IPS-20b (cell line): Measurements from ENCODE around the gene PTPA.
A peak's percentile ranks its signal among the peaks of the same experiment; 100 is the strongest.

Experiments used
- H3K27ac ChIP-seq: one replicate; pipeline ENCODE4 v1.5.1; 2013; ENCODE audit warnings: low read length
- H3K27me3 ChIP-seq: 2 replicates; pipeline ENCODE4 v1.6.1; 2013; ENCODE audit warnings: mild to moderate bottlenecking, low read length, inconsistent platforms; ENCODE audit not compliant: insufficient read depth
- H3K36me3 ChIP-seq: 2 replicates; pipeline ENCODE4 v1.6.1; 2013; ENCODE audit warnings: low read depth, mild to moderate bottlenecking, inconsistent platforms, low read length, moderate library complexity; ENCODE audit not compliant: insufficient read depth
- H3K4me1 ChIP-seq: 2 replicates; pipeline ENCODE4 v1.6.1; 2013; ENCODE audit warnings: mild to moderate bottlenecking, control low read depth, inconsistent platforms, low read length, moderate library complexity; ENCODE audit not compliant: insufficient read depth
- H3K4me3 ChIP-seq: 2 replicates; pipeline ENCODE4 v1.5.1; 2013; ENCODE audit warnings: mild to moderate bottlenecking, low read length, inconsistent platforms
- H3K9ac ChIP-seq: 2 replicates; pipeline ENCODE4 v1.6.1; 2013; ENCODE audit warnings: low read depth, mild to moderate bottlenecking, inconsistent platforms, low read length, moderate library complexity
- H3K9me3 ChIP-seq: 2 replicates; pipeline ENCODE4 v1.6.1; 2013; ENCODE audit warnings: mild to moderate bottlenecking, low read depth, low read length, inconsistent platforms; ENCODE audit not compliant: insufficient read depth

PTPA gene

DNA sequence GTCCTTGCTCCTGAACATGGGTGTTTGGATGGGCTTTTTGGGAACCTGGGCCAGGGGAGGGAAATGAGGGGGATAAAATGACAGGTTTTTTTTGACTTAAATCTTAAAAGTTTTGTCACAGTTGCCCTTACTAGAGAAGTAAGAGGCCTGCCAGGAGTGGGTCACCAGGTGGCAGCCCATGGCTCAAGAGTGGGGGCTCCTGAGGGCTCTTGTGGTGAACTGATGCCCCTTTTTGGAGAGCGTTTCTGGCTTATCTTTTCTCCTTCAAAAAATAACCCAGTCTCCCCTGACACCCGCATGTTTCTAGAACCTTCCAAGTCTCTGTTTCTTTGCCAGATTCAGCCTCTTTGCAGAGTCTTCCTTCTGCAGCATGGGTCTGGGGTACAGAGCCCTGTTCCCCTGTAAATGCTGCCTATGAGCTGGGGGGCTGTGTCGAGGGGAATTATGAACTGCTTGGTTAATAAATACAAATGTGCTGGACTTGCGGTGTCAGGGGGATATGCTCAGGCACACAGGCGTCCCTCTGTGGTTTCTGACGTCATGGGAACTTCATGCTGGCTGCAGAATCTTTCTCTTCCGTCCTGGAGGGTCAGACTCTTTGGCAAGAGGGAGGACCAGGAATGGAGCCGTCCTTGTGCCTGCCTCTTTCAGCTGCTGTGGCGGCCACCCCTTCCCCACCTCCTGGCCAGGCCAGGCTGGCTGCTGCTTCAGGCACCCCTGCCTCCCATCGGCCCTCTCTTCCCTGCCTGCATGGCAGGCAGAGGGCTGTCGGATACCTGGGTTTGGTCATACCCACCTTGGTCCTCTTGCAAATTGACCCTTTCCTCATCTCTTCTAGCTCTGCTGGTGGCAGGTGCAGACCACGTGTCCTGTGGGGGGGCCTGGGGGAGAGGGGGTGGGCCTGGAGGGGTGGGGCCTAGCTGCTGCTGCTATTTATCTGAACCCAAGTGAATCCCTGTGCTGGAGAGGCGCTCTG lies 30.1 kb downstream of the PTPA start:
- Histone ChIP-seq H3K27me3 (no peaks in the 10 kb centered on the region), H3K9me3 (no peaks in the 10 kb centered on the region), H3K4me1 (peaks cover 45% of the 10 kb centered on the region), H3K27ac (peak overlapping the region; percentile 99), H3K36me3 (peaks cover 48% of the 10 kb centered on the region), H3K4me3 (peak overlapping the region; percentile 71), H3K9ac (peak overlapping the region; percentile 83; the same call in 1 of the 2 replicates)

DNA sequence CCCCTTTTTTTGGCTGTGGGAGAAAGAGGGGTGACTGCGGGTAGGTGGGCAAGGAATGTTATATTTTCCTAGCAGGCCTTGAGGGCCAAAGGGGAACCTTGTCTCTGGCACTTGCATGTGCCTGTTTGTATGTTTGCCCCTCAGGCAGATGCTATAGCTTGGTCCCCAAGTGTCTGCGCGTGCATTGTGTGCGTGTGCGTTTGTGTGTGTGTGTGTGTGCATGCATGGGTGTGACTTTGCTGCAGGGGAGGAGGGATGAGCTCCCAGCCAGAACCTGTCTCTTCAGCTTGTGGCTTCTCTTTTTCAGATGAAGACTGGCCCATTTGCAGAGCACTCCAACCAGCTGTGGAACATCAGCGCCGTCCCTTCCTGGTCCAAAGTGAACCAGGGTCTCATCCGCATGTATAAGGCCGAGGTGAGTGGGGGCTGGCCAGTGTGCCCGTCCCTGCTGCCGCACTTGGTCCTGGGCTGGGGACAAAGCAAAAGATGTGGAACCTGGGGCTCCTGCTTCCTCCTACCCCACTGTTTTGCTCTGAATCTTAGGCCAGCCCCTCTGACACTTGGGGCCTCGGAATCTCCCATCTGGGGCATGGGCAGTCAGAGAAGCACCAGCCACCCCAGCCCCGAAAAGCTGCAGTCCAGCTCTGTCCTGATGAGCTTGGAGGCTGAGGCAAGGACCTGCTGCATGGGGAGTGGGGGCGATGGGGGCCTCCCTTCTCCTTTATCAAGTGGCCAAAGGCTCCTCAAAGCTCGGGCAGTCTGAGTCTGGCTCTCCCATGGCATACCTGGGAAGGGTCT lies 31.1 kb downstream of the PTPA start:
- Histone ChIP-seq H3K9me3 (no peaks in the 10 kb centered on the region), H3K9ac (peak overlapping the region; percentile 53; the same call in 1 of the 2 replicates), H3K4me3 (peak overlapping the region; percentile 18; the same call in 1 of the 2 replicates), H3K4me1 (peaks cover 48% of the 10 kb centered on the region), H3K27ac (peak overlapping the region; percentile 63), H3K36me3 (peaks cover 46% of the 10 kb centered on the region), H3K27me3 (no peaks in the 10 kb centered on the region)

DNA sequence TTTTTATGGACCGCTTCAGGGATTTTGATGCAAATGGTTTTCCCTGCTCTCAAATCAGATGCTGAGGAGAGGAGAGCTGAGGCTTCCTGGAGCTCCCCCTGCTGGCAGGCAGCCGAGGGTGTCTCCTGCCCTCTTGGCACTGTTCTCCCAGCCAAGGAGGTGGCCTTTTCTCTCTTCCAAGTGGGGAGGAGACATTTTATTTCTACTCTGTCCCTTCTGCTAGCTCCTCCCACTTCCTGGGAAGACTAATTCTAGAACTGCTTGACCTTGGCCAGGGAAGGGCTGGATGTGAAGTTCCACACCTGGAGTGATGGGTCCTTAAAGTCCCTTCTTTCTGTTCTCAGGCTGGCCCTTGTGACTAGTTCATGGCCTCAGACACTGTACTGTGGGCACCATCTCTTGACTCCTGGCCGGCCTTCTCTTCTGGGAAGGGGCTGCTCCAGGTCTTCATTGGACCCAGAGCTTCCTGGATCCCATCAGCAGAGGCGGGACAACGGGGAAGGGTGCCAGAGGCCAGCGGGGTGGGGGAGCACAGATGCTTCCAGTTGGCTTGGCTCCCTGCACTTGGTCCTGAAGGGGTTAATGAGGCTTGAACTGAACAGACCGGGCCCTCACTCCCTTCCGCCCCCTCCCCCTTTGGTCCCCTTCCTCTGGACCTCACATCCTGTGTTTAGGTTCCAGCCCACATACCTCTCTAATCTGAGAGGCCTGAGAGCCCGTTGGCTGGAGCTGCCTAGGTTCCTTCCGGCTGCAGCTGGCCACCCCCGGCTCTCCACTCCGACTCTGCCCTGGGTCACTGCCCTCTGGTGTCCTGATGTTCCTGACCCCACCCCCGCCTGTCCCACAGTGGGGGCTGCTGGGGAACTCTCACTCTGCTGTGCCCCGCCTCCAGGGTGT lies 32.1 kb downstream of the PTPA start:
- peak overlapping the region; percentile 57; the same call in 1 of the 2 replicates for H3K9ac ChIP-seq
- H3K27me3 ChIP-seq = no peaks in the 10 kb centered on the region
- peaks cover 48% of the 10 kb centered on the region for H3K4me1 ChIP-seq

DNA sequence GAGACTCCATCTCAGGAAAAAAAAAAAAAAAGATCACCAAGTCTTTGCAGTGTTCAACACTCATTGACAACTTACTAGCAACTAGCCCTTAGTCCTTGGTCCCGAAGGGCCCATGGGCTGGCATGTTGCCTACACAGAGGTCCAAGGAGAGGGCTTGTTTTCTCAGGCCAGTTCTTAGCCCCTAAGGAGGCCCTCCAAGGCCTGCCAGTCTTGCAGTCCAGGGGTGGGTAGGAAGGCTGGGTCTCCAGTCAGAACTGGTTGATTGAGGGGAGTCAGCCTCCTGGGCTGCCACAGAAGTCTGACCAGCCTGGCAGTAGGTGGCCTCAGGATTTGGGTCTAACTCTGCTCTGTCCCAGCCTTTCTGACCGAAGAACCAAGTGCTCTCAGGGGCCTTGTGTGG lies 34.1 kb downstream of the PTPA start:
- H3K27ac ChIP-seq = peak overlapping the region; percentile 27
- no peak overlapping the region for H3K4me3 ChIP-seq
- H3K9me3 ChIP-seq = no peaks in the 10 kb centered on the region
- H3K36me3 ChIP-seq = peaks cover 42% of the 10 kb centered on the region
- H3K9ac ChIP-seq = peak overlapping the region; percentile 48; the same call in 1 of the 2 replicates
- peaks cover 41% of the 10 kb centered on the region for H3K4me1 ChIP-seq
- no peaks in the 10 kb centered on the region for H3K27me3 ChIP-seq

More for the DNA sequence above, 32.1 kb downstream of the PTPA start:
- no peaks in the 10 kb centered on the region for H3K9me3 ChIP-seq
- peaks cover 40% of the 10 kb centered on the region for H3K36me3 ChIP-seq
- H3K4me3 ChIP-seq = peak overlapping the region; percentile 18; the same call in 1 of the 2 replicates
- peak overlapping the region; percentile 63 for H3K27ac ChIP-seq

DNA sequence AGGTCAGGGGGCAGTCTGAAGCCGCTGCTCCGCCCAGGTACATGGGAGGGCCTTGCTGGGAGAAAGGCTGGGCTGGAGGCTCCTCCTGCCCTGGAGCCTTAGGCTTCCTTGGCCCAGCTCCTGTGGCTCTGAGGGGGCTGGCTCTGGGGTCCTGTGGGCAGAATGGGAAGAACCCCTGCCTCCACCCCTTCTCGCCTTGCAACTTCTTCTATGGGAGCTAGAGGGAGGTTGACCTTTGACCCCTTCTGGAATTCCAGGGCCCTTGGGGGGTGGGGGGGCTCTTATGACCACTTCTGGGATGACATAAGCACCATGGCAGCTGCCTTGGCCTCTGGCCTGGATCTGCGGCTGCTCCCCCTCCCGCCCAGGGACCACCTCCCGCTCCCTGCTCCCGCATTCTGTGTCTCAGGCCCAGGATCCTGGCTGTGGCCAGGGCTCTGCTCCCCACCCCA lies 34.7 kb downstream of the PTPA start:
- Histone ChIP-seq H3K4me1 (peaks cover 38% of the 10 kb centered on the region), H3K36me3 (peaks cover 42% of the 10 kb centered on the region), H3K9ac (peak overlapping the region; percentile 59; the same call in 1 of the 2 replicates), H3K27ac (peak overlapping the region; percentile 60), H3K4me3 (no peak overlapping the region), H3K9me3 (no peaks in the 10 kb centered on the region), H3K27me3 (no peaks in the 10 kb centered on the region)

DNA sequence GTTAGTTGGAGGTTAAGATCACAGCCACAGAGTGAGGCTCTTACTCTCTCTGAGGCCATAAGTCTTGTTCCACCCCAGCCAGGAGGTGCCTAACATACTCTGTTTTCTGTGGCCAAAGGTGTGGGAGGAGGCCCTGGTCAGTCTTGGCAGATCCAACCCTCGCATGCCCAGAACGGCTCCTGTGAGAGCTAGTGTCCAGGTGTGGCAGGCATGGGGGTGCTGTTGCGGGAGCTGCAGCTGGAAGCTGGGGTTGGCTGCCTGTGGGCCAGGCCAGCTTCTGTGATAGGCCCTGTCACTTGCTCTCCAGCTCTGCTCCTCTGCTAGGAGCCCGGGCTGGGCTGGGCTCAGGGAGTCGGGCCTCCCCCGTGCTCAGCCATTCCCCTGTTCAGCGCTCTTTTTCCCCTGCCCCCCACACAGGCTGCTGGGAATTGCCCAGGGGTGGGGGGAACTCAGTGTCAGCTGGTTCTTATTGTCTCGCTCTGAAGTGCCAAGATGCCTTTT lies 35.3 kb downstream of the PTPA start:
- Histone ChIP-seq H3K9ac (peak overlapping the region; percentile 59; the same call in 1 of the 2 replicates), H3K4me1 (peaks cover 32% of the 10 kb centered on the region)

DNA sequence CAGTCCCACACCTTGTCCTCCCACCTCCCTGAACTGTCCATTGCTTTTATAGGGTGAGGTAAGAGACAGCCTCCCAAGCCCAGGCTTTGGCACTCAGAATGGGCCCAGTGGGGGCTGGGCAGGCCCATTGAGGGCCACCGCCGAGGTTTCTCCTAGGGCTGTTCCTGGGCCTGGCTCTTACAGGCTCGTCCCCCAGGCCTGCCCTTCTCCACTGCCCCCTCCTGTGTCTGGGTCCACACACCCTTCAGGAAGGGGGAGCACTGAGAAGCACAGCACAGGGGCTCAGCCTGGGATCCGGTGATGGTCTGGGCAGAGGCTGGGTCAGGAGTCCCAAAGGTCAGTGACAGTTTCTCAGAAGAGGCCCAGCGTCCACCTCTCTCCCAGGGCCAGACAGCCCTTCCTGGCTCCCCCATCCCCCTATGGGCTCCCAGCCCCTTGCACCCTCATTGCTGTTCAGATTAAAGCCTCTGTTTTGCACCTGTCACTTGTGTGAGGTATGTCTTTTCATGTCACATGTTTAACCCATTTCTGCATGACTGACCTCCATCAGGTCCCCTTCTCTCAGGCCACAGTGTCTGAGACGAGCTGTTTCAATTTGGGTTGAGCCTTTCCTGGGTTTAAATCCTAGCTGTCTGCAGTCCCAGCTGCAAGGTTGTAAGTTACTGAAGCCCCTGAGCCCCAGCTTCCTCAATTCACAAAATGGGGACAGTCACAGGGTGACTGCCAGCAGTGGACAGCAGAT lies 37.4 kb downstream of the PTPA start:
- Histone ChIP-seq H3K27ac (no peak overlapping the region), H3K4me3 (no peak overlapping the region), H3K9ac (no peak overlapping the region)

More for the DNA sequence above, 35.3 kb downstream of the PTPA start:
- H3K27me3 ChIP-seq = no peaks in the 10 kb centered on the region
- H3K4me3 ChIP-seq = no peak overlapping the region
- peak overlapping the region; percentile 60 for H3K27ac ChIP-seq
- H3K36me3 ChIP-seq = peaks cover 42% of the 10 kb centered on the region
- H3K9me3 ChIP-seq = no peaks in the 10 kb centered on the region

DNA sequence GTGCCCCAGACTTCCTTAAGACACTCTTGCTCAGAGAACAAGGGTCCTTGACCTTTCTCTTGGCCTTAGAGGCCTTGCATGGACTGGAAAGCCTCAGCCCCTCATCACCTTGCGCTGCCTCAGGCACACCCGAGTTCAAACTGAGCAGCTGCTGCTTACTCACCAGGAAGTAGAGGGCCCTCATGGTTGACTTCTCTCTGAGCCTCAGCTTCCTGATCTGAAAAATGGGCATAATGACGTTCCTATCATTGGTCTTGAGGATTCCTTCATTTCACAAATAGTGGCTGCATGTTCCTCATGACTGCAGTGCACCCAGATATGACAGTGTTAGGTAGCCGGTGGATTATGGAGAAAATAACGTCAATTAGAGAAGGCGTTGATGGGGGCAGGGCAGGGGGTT lies 38.2 kb downstream of the PTPA start:
- Histone ChIP-seq H3K36me3 (peaks cover 25% of the 10 kb centered on the region; the same call in 1 of the 2 replicates), H3K9ac (no peak overlapping the region), H3K9me3 (no peaks in the 10 kb centered on the region), H3K27me3 (no peaks in the 10 kb centered on the region), H3K4me1 (peaks cover 13% of the 10 kb centered on the region), H3K4me3 (no peak overlapping the region), H3K27ac (no peak overlapping the region)

More for the DNA sequence above, 37.4 kb downstream of the PTPA start:
- peaks cover 13% of the 10 kb centered on the region for H3K4me1 ChIP-seq
- H3K36me3 ChIP-seq = peaks cover 32% of the 10 kb centered on the region
- H3K27me3 ChIP-seq = no peaks in the 10 kb centered on the region
- no peaks in the 10 kb centered on the region for H3K9me3 ChIP-seq

DNA sequence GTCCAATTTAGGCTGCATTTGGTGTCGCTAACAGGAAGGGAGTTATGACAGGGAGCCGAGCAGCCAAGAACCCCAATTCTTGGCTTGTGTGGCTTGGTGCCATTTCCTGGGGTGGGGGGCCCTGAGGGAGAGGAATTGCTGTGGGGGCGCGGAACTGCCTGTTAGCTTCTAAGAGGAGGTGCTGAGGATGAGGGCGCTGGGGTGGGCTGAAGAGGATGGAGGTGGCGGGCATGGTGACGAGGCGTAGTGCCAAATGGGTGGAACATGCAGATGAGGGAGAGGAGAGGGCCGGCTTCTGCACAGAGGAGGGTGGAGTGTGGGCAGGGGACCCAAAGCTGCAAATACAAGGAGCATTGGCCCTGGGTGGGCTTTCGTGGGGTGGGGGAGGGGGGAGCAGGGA lies 38.9 kb downstream of the PTPA start:
- no peak overlapping the region for H3K4me3 ChIP-seq
- peaks cover 12% of the 10 kb centered on the region for H3K4me1 ChIP-seq
- H3K9ac ChIP-seq = no peak overlapping the region
- no peaks in the 10 kb centered on the region for H3K9me3 ChIP-seq
- H3K27ac ChIP-seq = no peak overlapping the region
- peaks cover 22% of the 10 kb centered on the region; the same call in 1 of the 2 replicates for H3K36me3 ChIP-seq
- no peaks in the 10 kb centered on the region for H3K27me3 ChIP-seq

DNA sequence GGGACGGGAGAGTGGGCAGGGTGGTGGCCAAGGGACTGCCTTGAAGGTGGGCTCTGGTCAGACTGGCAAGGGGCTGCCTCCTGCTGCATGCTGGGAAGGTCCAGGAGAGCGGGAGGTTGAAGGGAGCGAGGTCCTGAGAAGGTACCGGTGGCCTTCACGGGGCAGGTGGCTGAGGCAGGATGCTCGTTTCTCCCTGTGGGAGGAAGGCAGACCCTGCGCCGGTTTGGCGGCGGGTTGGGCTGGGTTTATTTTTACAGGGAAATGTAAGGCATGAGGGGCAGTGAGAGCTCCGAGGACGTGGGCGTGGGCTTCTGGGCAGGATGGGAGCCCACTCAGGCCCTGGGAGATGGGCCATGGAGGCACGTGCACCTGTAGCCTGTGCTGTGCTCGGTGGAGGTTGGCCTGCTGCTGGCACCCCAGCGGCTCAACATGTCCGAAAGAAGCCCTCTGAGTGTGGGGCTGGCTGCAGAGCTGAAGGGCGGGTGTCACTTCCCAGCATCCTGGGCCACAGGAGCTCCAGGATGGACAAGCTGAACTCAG lies 39.5 kb downstream of the PTPA start:
- H3K36me3 ChIP-seq = peaks cover 25% of the 10 kb centered on the region; the same call in 1 of the 2 replicates
- peaks cover 6% of the 10 kb centered on the region for H3K4me1 ChIP-seq
- H3K27ac ChIP-seq = no peak overlapping the region
- no peak overlapping the region for H3K9ac ChIP-seq
- H3K4me3 ChIP-seq = no peak overlapping the region
- no peaks in the 10 kb centered on the region for H3K9me3 ChIP-seq
- H3K27me3 ChIP-seq = no peaks in the 10 kb centered on the region
